ENCODE data around the gene ARHGAP30.
"Not testable (repeated sequence)": the region's sequence is repeated elsewhere in the genome, so short reads cannot be mapped to it uniquely, and the experiment has no call there.

The ARHGAP30 gene, protein sequence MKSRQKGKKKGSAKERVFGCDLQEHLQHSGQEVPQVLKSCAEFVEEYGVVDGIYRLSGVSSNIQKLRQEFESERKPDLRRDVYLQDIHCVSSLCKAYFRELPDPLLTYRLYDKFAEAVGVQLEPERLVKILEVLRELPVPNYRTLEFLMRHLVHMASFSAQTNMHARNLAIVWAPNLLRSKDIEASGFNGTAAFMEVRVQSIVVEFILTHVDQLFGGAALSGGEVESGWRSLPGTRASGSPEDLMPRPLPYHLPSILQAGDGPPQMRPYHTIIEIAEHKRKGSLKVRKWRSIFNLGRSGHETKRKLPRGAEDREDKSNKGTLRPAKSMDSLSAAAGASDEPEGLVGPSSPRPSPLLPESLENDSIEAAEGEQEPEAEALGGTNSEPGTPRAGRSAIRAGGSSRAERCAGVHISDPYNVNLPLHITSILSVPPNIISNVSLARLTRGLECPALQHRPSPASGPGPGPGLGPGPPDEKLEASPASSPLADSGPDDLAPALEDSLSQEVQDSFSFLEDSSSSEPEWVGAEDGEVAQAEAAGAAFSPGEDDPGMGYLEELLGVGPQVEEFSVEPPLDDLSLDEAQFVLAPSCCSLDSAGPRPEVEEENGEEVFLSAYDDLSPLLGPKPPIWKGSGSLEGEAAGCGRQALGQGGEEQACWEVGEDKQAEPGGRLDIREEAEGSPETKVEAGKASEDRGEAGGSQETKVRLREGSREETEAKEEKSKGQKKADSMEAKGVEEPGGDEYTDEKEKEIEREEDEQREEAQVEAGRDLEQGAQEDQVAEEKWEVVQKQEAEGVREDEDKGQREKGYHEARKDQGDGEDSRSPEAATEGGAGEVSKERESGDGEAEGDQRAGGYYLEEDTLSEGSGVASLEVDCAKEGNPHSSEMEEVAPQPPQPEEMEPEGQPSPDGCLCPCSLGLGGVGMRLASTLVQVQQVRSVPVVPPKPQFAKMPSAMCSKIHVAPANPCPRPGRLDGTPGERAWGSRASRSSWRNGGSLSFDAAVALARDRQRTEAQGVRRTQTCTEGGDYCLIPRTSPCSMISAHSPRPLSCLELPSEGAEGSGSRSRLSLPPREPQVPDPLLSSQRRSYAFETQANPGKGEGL

DNA sequence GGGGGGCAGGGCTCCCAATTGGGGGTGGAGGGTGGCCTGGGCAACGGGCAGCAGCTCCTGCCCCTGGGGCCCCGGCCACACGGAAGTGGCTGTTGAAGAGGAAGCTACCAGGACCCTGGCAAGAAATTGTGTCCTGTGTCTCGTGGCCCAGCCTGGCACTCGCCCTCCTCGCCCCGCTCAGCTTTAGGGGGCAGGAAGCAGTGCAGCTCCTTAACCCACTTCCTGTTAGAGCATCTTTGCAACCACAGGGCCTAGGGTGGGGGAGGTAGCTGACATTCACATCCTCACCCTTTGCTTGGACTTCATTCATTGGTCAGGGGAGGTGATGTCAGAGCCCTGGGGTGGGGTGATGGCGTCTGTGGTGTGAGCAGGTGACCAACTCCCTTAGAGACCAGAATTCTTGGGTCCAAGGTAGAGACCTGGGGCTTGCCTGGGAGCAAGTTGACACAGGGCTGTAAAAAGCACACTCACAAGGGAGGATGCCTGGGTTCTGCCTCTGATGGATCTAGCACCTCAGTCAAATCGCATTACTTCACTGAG is at the start of gene ARHGAP30:
Gene ARHGAP30, minus strand, starts transcription at position 161 of the 540 bp plus-strand sequence. CDS start 267 bp downstream, outside the sequence.
- peak; percentile 89 for DNase-seq

DNA sequence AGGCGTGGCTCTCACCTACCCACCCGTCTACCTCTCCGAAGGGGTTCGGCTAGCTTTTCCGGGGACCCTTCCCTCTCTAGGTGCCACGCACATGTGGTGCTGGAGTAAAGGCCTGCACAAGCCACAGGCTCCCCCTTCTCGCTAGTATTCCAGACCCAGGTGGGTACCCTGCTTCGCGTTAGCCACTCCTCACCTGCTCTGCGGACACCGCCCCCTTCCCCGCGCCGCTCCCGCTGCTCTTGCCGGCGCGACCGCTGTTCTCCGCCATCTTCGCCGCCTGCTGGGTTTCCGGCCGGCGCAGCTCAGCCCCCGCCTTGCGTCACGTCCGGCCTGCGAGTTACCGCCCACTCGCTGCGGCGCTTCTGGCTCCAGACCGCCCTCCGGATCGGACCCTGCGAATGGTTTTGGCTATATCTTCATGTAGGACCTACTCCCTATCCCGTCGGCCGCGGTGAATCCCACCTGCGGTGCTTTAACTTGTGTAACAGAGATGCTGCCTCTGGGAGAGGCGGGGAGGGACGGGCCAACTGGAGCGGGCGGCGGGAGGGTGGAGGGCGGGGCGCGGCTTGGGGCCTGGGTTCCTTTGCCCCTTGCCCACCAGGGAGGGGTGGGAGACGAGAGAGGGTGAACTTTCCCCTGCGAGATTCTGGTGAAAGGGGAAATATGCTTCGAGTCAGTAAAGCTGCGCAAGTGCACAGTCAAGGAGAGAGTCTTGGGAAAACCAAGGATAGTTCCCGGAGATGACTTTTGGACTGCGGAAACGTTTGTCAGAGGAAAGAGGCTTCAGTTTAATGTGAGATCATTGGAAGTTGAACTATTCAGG is 48.3 kb upstream of the ARHGAP30 start, which contains the start of the genes NIT1 and PFDN2:
Gene NIT1, plus strand, starts transcription at position 347 of the 823 bp plus-strand sequence. Its CDS starts 72 bp downstream, at position 419.
Gene PFDN2, minus strand, starts transcription at position 279 of the 823 bp plus-strand sequence. Its CDS starts 11 bp downstream, at position 268.
- DNase-seq, result peak; percentile 87

GRCh38 chr1:161115961-161116360 is 46.3 kb upstream of the ARHGAP30 start:
- not testable (repeated sequence) for DNase-seq

DNA sequence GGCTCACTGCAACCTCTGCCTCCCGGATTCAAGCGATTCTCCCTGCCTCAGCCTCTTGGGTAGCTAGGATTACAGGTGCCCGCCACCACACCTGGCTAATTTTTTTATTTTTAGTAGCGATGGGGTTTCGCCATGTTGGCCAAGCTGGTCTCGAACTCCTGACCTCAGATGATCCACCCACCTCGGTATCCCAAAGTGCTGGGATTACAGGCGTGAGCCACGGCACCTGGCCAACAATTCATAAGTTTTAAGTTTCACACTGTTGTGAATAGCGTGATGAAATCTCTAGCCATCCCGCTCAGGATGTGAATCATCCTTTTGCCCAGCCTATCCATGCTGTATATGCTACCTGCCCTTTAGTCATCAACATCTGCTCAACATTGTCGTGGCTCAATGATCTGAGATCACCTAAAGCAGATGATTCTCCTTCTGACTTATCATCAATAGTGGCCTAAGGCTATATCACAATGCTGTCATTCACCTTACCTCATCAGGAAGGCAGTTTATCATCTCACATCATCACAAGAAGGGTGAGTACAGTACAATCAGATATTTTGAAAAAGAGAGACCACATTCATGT is 45.5 kb upstream of the ARHGAP30 start:
- DNase-seq, result peak; percentile 77

DNA sequence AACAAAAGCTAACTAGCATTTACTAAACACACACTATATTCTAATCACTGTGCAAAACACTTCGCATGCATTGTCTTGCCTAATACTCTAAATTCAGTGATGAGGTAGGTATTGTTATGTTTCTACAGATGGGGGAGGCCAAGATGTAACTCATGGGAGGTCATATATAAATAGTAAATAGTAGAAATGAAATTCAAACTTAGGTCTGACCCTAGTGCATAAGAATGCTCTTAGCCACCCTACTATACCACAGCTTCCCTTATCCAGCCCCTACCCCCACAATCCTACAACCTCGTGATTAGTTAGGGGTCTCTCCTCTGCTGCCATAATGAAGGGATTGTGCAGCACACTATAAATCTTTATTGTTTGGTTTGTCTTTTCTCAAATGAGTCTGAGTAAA is 44.9 kb upstream of the ARHGAP30 start:
- DNase-seq, result no peak

GRCh38 chr1:161113915-161114314 is 44.2 kb upstream of the ARHGAP30 start:
- no peak for DNase-seq

GRCh38 chr1:161111527-161111926 is 41.8 kb upstream of the ARHGAP30 start:
- no peak for DNase-seq

- DNase-seq, result no peak
Measured at GRCh38 chr1:161111117-161111516, 41.4 kb upstream of the ARHGAP30 start.

GRCh38 chr1:161106431-161106830 is 36.7 kb upstream of the ARHGAP30 start:
- DNase-seq, result no peak

GRCh38 chr1:161100556-161100955 is 30.9 kb upstream of the ARHGAP30 start:
- no peak for DNase-seq

DNA sequence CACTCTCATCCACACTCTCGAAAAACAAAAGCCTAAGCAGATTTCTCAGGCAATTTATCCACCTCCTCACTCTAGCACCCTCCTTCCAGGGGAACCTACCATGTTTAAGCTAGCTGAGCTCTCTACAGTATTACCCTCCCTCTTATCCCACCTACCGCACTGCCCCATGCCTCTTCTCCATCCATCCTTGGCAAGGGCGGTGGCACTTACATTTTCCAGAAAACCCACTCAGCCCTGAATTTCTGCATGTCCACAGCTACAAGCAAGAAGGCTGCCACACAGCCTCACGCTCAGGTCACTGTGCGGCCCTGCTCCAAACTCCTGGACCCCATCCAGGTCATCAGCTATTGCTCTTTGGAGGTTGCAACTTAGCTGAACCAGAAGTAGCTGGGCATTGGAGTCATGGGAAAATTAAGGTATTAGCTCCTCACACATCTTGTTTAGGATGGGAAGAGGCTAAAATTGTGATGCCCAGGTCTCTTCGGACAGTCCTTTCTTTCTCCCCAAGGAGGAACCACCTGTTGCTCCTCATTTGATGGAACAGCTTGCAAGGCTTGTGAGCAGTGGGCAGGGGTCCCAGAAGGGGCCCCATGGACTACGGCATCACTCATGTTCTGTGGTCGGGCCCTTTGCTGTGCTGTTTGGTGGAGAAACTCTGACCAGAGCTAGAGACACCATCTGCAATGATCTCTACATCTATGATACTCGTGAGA is 29.6 kb upstream of the ARHGAP30 start:
- DNase-seq, result no peak

DNA sequence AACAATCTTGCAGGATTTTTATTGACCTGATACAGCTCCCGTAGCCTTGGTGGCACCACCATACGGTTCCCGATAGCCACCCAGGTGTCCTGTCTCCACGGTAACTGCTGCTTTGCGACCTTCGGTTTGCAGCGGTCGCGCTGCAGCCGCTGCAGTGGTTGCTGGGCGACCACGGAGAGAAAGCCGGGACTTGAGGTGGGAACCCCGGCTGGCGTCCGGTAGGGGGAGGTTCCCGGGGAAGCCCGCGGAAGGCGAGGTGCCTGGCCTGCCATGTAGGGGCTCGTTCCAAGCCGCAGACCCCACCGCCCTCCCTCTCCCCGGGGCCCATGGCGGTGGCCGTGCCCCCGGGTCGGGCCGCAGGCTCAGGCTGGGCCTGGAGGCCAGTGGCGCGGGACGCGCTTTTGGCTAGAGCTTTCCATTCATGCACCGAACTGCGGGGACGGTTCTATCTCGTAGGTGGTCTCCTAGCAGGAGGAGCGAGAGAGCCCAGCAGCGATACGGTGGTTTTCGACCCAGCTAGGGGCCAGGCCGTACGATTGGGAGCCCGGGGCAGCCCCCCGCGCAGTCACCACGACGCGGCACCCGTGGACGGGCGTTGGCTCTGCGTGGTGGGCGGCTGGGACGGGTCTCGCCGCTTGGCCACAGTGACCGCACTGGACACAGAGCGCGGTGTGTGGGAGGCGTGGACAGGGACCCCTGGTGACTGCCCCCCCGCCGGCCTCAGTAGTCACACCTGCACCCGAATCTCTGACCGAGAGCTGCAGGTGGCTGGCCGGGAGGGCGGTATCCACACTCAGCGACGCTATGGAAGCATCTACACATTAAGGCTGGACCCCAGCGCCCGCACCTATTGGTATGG is 28.7 kb upstream of the ARHGAP30 start, which contains the start of gene KLHDC9:
Gene KLHDC9, plus strand, starts transcription at position 152 of the 859 bp plus-strand sequence. Its CDS starts 175 bp downstream, at position 327.
- peak; percentile 79 for DNase-seq

- no peak for DNase-seq
Measured at GRCh38 chr1:161096530-161096929, 26.8 kb upstream of the ARHGAP30 start.

DNA sequence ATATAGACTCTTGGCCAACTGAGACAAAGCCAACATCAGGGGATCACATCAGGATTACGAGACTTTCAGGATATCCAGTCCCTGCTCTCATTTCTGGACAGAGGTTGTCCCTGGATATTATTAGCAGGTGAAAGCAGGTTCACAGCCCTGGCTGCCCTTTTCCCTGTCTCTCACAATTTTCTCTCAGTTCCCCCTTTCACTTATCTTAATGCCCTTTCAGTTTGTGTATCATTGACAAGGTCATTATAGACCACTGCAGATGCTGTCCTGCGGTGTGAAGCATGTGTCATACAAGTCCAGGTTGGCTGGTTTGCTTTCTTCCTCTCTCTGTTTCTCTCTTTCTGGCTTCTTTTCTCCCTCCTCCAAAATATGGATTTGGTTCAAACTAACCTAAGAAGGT is 26.3 kb upstream of the ARHGAP30 start:
- DNase-seq, result no peak

- no peak for DNase-seq
Measured at GRCh38 chr1:161095230-161095629, 25.5 kb upstream of the ARHGAP30 start.

DNA sequence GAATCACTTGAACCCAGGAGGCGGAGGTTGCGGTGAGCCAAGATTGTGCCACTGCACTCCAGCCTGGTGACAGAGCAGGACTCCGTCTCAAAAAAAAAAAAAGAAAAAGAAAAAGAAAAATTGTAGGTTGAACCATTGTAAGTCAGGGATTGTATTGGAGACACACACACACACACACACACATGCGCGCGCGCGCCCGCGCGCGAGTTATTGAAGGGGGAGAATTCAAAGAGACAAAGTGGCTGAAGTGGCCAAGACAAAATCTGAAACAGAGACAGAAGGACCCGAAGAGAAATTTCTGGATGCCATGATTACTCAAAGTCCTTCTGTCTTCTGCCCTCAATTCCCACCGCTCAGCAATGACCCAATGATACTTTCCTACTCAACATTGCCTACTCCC is 24.8 kb upstream of the ARHGAP30 start:
- DNase-seq, result no peak

DNA sequence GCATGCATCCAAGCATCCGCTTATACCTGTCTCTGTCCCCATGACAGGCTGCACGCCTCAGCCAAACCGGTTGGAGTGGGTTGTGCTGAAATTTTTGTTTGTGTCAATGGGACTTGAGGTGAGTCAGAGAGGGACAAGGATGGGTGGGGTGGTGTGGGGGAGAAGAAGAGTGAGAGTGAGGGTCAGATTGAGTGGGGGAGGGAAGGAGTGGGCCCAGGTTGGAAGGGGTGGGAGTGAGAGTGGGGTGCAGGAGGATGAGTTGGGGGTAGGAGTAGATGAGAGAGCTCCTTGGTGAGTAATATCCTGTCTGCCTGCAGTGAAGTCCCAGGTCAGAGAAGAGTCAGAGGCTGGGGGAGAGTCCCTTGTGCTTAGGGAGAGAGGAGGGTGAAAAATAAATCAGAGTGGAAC is 22.9 kb upstream of the ARHGAP30 start:
- DNase-seq, result peak; percentile 68

DNA sequence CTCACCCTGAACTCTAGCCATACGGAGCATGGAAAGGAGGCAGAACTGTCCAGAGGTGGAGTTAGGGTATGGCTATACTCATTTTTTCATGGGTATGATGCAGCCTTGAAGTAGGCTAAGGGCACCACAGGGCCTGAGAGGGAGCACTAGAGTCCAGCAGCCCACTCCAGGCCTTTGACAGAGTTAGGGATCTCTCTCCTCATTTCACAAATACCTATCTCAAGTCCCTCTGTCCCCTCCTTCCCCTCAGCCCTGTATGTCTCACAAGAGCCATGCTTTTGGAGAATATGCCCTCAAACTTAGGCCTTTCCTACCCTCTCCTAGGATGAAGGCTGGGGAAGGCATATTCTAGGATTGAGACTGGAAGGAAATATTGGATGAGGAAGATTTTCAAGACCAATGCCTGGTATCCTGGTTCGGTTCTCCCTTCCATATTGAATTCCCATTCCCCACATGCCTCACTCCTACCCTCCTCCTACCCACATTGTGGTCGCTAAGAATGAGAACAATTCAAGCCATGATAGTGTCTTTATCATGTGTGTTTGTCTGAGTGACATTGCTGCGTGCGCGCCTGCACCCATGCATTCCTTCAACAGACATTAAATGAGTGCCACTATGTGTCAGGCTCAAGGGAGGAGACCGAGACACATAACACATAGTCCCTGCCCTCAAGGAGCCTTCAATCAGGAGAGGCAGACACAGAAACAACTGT is 22.3 kb upstream of the ARHGAP30 start:
- DNase-seq, result no peak

DNA sequence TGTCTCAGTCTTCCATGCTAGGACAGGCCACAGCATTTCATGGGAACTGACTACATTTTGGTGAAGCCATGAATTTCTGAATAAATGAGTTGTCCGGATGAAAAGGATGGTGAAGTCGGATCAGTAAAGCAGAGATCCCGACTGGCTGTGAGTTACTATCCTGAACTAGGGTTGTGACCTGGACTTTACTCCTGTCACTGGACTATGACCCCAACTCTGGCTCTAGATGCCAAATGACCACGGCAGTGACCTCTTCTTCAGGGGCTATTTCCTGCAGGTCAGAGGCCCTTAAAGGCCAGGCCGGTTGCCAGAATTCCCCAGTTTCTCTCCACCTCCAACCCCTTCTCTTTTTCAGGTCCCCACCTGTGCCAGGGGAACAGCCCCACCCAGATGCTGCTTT is 21.4 kb upstream of the ARHGAP30 start:
- no peak for DNase-seq
